Measurements from ENCODE around the gene FRMPD1.

GRCh38 chr9:37792122-37792521 is 141.4 kb downstream of the FRMPD1 start:
- no peak for TF ChIP-seq CTCF (IDR thresholded peaks at IDR 0.05)
- no peak for TF ChIP-seq TP53 (CRISPR knock-in tag; IDR thresholded peaks at IDR 0.05)
- no peak for TF ChIP-seq EP300 (IDR thresholded peaks at IDR 0.05)
- TF ChIP-seq CBX8 (IDR thresholded peaks at IDR 0.05) = no peak
- no peak for TF ChIP-seq SMC3 (IDR thresholded peaks at IDR 0.05)
- no peak for TF ChIP-seq POLR2A (IDR thresholded peaks at IDR 0.05; ENCODE audit: low read length)
- no peak for TF ChIP-seq KDM1A (IDR thresholded peaks at IDR 0.05; ENCODE audit: low read depth)
- TF ChIP-seq MAX (IDR thresholded peaks at IDR 0.05) = no peak
- no peak for TF ChIP-seq POLR2AphosphoS2 (conservative IDR thresholded peaks at IDR 0.05; ENCODE audit: low read length)
- TF ChIP-seq HDAC2 (IDR thresholded peaks at IDR 0.05) = no peak
- no peak for TF ChIP-seq JUN (IDR thresholded peaks at IDR 0.05)
- TF ChIP-seq SREBF2 (IDR thresholded peaks at IDR 0.05) = no peak
- TF ChIP-seq CEBPB (IDR thresholded peaks at IDR 0.05) = no peak
- no peak for TF ChIP-seq E2F6 (IDR thresholded peaks at IDR 0.05; ENCODE audit: borderline replicate concordance, low read depth)
